ENCODE measurements around the gene GNAZ.

The GNAZ gene

GRCh38 chr22:23109079-23109347, 38.7 kb downstream of the GNAZ start:
- DNase-seq: no peak

- no peak for DNase-seq
These were observed 39.2 kb downstream of the GNAZ start for GRCh38 chr22:23109441-23109978.

GRCh38 chr22:23110190-23110921, 40.0 kb downstream of the GNAZ start:
- DNase-seq: no peak

GRCh38 chr22:23110922-23111527, 40.7 kb downstream of the GNAZ start:
- DNase-seq: no peak

- DNase-seq: no peak
These were observed 42.2 kb downstream of the GNAZ start for GRCh38 chr22:23112472-23113012.

GRCh38 chr22:23113067-23113846, 42.9 kb downstream of the GNAZ start:
- peak in 1 of 2 experiments; percentile 48 for DNase-seq

- no peak for DNase-seq
These were observed 43.8 kb downstream of the GNAZ start for GRCh38 chr22:23113847-23114720.

- no peak for DNase-seq
These were observed 44.4 kb downstream of the GNAZ start for GRCh38 chr22:23114721-23115020.

- DNase-seq: no peak
These were observed 45.0 kb downstream of the GNAZ start for GRCh38 chr22:23115369-23115768.

GRCh38 chr22:23115825-23116494, 45.6 kb downstream of the GNAZ start:
- DNase-seq: no peak

- no peak for DNase-seq
These were observed 46.4 kb downstream of the GNAZ start for GRCh38 chr22:23116506-23117263.

GRCh38 chr22:23117275-23117674, 47.0 kb downstream of the GNAZ start:
- no peak for DNase-seq

GRCh38 chr22:23117891-23118646, 47.8 kb downstream of the GNAZ start:
- DNase-seq: no peak

GRCh38 chr22:23118647-23119493, 48.6 kb downstream of the GNAZ start:
- DNase-seq: no peak

- no peak for DNase-seq
These were observed 49.4 kb downstream of the GNAZ start for GRCh38 chr22:23119494-23120414.

- DNase-seq: no peak
These were observed 50.1 kb downstream of the GNAZ start for GRCh38 chr22:23120415-23120899.

GRCh38 chr22:23121000-23121421, 50.7 kb downstream of the GNAZ start:
- no peak for DNase-seq

- no peak for DNase-seq
These were observed 51.1 kb downstream of the GNAZ start for GRCh38 chr22:23121424-23121823.

Measured in NCI-H526 (cell line).